ENCODE results near the gene G3BP2.
"Not testable (repeated sequence)": the region's sequence is repeated elsewhere in the genome, so short reads cannot be mapped to it uniquely, and the experiment has no call there.

G3BP2 gene

GRCh38 chr4:75683482-75684155 lies 10.4 kb upstream of the G3BP2 start:
- no peak for DNase-seq (ENCODE audit: low read depth)

GRCh38 chr4:75679876-75680575 lies 6.8 kb upstream of the G3BP2 start:
- no peak for DNase-seq (ENCODE audit: low read depth)

- no peak for DNase-seq (ENCODE audit: low read depth)
Observed at GRCh38 chr4:75678965-75679364, 5.8 kb upstream of the G3BP2 start.

- no peak for DNase-seq (ENCODE audit: low read depth)
Observed at GRCh38 chr4:75678473-75678872, 5.3 kb upstream of the G3BP2 start.

GRCh38 chr4:75675004-75675531 lies 1.9 kb upstream of the G3BP2 start:
- no peak for DNase-seq (ENCODE audit: low read depth)

GRCh38 chr4:75673959-75674328 lies 733 bp upstream of the G3BP2 start:
- DNase-seq (ENCODE audit: low read depth), result no peak

- peak; percentile 7 for DNase-seq (ENCODE audit: low read depth)
Observed at GRCh38 chr4:75672461-75673026, 667 bp downstream of the G3BP2 start.

GRCh38 chr4:75671802-75672421 lies 1.3 kb downstream of the G3BP2 start:
- no peak for DNase-seq (ENCODE audit: low read depth)

GRCh38 chr4:75668596-75668995 lies 4.6 kb downstream of the G3BP2 start:
- DNase-seq (ENCODE audit: low read depth), result no peak

- DNase-seq (ENCODE audit: low read depth), result not testable (repeated sequence)
Observed at GRCh38 chr4:75667636-75668035, 5.6 kb downstream of the G3BP2 start.

- no peak for DNase-seq (ENCODE audit: low read depth)
Observed at GRCh38 chr4:75666299-75666698, 6.9 kb downstream of the G3BP2 start.

GRCh38 chr4:75664604-75665003 lies 8.6 kb downstream of the G3BP2 start:
- not testable (repeated sequence) for DNase-seq (ENCODE audit: low read depth)

- DNase-seq (ENCODE audit: low read depth), result no peak
Observed at GRCh38 chr4:75662626-75663025, 10.6 kb downstream of the G3BP2 start.

- DNase-seq (ENCODE audit: low read depth), result no peak
Observed at GRCh38 chr4:75660491-75660890, 12.7 kb downstream of the G3BP2 start.

- DNase-seq (ENCODE audit: low read depth), result no peak
Observed at GRCh38 chr4:75659512-75660031, 13.6 kb downstream of the G3BP2 start.

GRCh38 chr4:75658876-75659275 lies 14.3 kb downstream of the G3BP2 start:
- DNase-seq (ENCODE audit: low read depth), result no peak

- DNase-seq (ENCODE audit: low read depth), result no peak
Observed at GRCh38 chr4:75655562-75655961, 17.6 kb downstream of the G3BP2 start.

GRCh38 chr4:75654905-75655304 lies 18.3 kb downstream of the G3BP2 start:
- DNase-seq (ENCODE audit: low read depth), result no peak

- no peak for DNase-seq (ENCODE audit: low read depth)
Observed at GRCh38 chr4:75653845-75654503, 19.2 kb downstream of the G3BP2 start.

- no peak for DNase-seq (ENCODE audit: low read depth)
Observed at GRCh38 chr4:75644095-75644494, 29.1 kb downstream of the G3BP2 start.

GRCh38 chr4:75643651-75644050 lies 29.6 kb downstream of the G3BP2 start:
- peak; percentile 13 for DNase-seq (ENCODE audit: low read depth)

GRCh38 chr4:75639124-75639695 lies 34.0 kb downstream of the G3BP2 start:
- no peak for DNase-seq (ENCODE audit: low read depth)
